WTC11 (cell line): ENCODE results near the gene FRMD4A. TPM values are rescaled to one million over a fixed set of nuclear protein-coding genes. Genes with fewer than 3 reads are reported as not detected.
A peak's percentile ranks its signal among the peaks of the same experiment; 100 is the strongest.

Experiments
- ATAC-seq: fragments of 200-7000 bp; cut with Tn5 transposase; 2 replicates; pipeline ENCODE4 v1.10.0; 2021; ENCODE audit warnings: mild to moderate bottlenecking, moderate library complexity
- CTCF ChIA-PET: fragments of 300-600 bp; sonication (Branson Sonifier 250); formaldehyde crosslinking; loops from one replicate; lab custom pipeline; 2021; ENCODE audit warnings: antibody characterized with exemption; lab: Charles Lee
- POLR2A ChIA-PET: fragments of 350-600 bp; sonication (Branson Sonifier 250); formaldehyde crosslinking; loops from one replicate; lab custom pipeline; 2021; ENCODE audit warnings: antibody characterized with exemption; lab: Charles Lee
- DNase-seq: peaks from one replicate; pipeline ENCODE4 v3.0.0; 2021; ENCODE audit warnings: low spot score
- H3K27ac Mint-ChIP-seq: 2 replicates; pipeline ENCODE4 v1.8.0; 2021; ENCODE audit warnings: mixed read lengths
- H3K27me3 Mint-ChIP-seq: 2 replicates; pipeline ENCODE4 v1.8.0; 2021; ENCODE audit warnings: low read depth, mild to moderate bottlenecking, moderate library complexity, mixed read lengths
- H3K36me3 Mint-ChIP-seq: 2 replicates; pipeline ENCODE4 v1.8.0; 2021; ENCODE audit warnings: mixed read lengths
- H3K4me1 Mint-ChIP-seq: 2 replicates; pipeline ENCODE4 v1.8.0; 2022; ENCODE audit warnings: mixed read lengths
- H3K4me3 Mint-ChIP-seq: 2 replicates; pipeline ENCODE4 v1.8.0; 2021; ENCODE audit warnings: mild to moderate bottlenecking, moderate library complexity, mixed read lengths
- H3K9me3 Mint-ChIP-seq: 2 replicates; pipeline ENCODE4 v1.8.0; 2021; ENCODE audit warnings: mixed read lengths
- ATF1 ChIP-seq: sonication (generic); formaldehyde crosslinking; IDR thresholded peaks from 2 replicates; pipeline ENCODE4 v1.8.1; 2023; ENCODE audit warnings: mild to moderate bottlenecking, moderate library complexity, missing genetic modification reagents
- ELF4 ChIP-seq: sonication (generic); formaldehyde crosslinking; IDR thresholded peaks from 2 replicates; pipeline ENCODE4 v1.8.1; 2022; ENCODE audit warnings: low read depth, mild to moderate bottlenecking, moderate library complexity, missing genetic modification reagents
- GRHL2 ChIP-seq: fragments of 250-450 bp; sonication (Bioruptor Pico); IDR thresholded peaks from 2 replicates; pipeline ENCODE4 v1.8.0; 2022; ENCODE audit warnings: mild to moderate bottlenecking, moderate library complexity; ENCODE audit not compliant: insufficient replicate concordance, severe bottlenecking
- GTF2I ChIP-seq: fragments of 250-450 bp; sonication (Bioruptor Pico); conservative IDR thresholded peaks from 2 replicates; pipeline ENCODE4 v1.4.0; 2021; ENCODE audit warnings: mild to moderate bottlenecking
- IRF2 ChIP-seq: sonication (generic); formaldehyde crosslinking; IDR thresholded peaks from 2 replicates; pipeline ENCODE4 v1.8.0; 2022; ENCODE audit warnings: low read depth, missing genetic modification reagents, borderline replicate concordance
- KAT7 ChIP-seq: sonication (generic); formaldehyde crosslinking; IDR thresholded peaks from 2 replicates; pipeline ENCODE4 v1.8.1; 2023; ENCODE audit warnings: missing genetic modification reagents, mild to moderate bottlenecking, borderline replicate concordance
- MYBL2 ChIP-seq: sonication (generic); formaldehyde crosslinking; IDR thresholded peaks from 2 replicates; pipeline ENCODE4 v1.8.1; 2023; ENCODE audit warnings: mild to moderate bottlenecking, moderate library complexity, missing genetic modification reagents
- NFATC4 ChIP-seq: fragments of 250-450 bp; sonication (Bioruptor Pico); IDR thresholded peaks from 2 replicates; pipeline ENCODE4 v1.9.0; 2021; ENCODE audit warnings: mild to moderate bottlenecking
- NFYB ChIP-seq: sonication (generic); formaldehyde crosslinking; conservative IDR thresholded peaks from 2 replicates; pipeline ENCODE4 v1.8.0; 2022; ENCODE audit warnings: low read depth, missing genetic modification reagents
- NR1H2 ChIP-seq: sonication (generic); formaldehyde crosslinking; IDR thresholded peaks from 2 replicates; pipeline ENCODE4 v1.9.0; 2021; ENCODE audit warnings: mild to moderate bottlenecking, moderate library complexity, missing genetic modification reagents
- NR3C1 ChIP-seq: sonication (generic); formaldehyde crosslinking; conservative IDR thresholded peaks from 2 replicates; pipeline ENCODE4 v1.8.1; 2023; ENCODE audit warnings: low read depth, mild to moderate bottlenecking, missing genetic modification reagents
- SMAD3 ChIP-seq: sonication (generic); formaldehyde crosslinking; IDR thresholded peaks from 2 replicates; pipeline ENCODE4 v1.8.0; 2022; ENCODE audit warnings: missing genetic modification reagents, mild to moderate bottlenecking, borderline replicate concordance
- TP53 ChIP-seq: sonication (generic); formaldehyde crosslinking; IDR thresholded peaks from 2 replicates; pipeline ENCODE4 v1.8.1; 2023; ENCODE audit warnings: mild to moderate bottlenecking, missing genetic modification reagents
- ZNF138 ChIP-seq: sonication (generic); formaldehyde crosslinking; conservative IDR thresholded peaks from 2 replicates; pipeline ENCODE4 v1.8.1; 2022; ENCODE audit warnings: mild to moderate bottlenecking, moderate library complexity, missing genetic modification reagents
- ZNF263 ChIP-seq: sonication (generic); formaldehyde crosslinking; IDR thresholded peaks from 2 replicates; pipeline ENCODE4 v1.8.1; 2022; ENCODE audit warnings: low read depth, mild to moderate bottlenecking, moderate library complexity, missing genetic modification reagents
- ZNF317 ChIP-seq: sonication (generic); formaldehyde crosslinking; IDR thresholded peaks from 2 replicates; pipeline ENCODE4 v1.8.1; 2023; ENCODE audit warnings: low read depth, mild to moderate bottlenecking, moderate library complexity, missing genetic modification reagents, borderline replicate concordance
- total RNA-seq: library from RNA; stranded (reverse); gene quantifications from 3 replicates; pipeline ENCODE4 v1.2.3, GENCODE V29; 2021
- TF ChIP-seq, protein P1 (sequence below): fragments of 250-450 bp; sonication (Bioruptor Pico); IDR thresholded peaks from 2 replicates; pipeline ENCODE4 v1.9.0; 2021; ENCODE audit warnings: moderate library complexity, mild to moderate bottlenecking, inconsistent platforms, borderline replicate concordance
- TF ChIP-seq, protein P2 (sequence below): sonication (generic); formaldehyde crosslinking; IDR thresholded peaks from 2 replicates; pipeline ENCODE4 v1.8.1; 2023; ENCODE audit warnings: mild to moderate bottlenecking, missing genetic modification reagents, moderate library complexity
- TF ChIP-seq, protein P3 (sequence below): sonication (generic); formaldehyde crosslinking; IDR thresholded peaks from 2 replicates; pipeline ENCODE4 v1.8.0; 2022; ENCODE audit warnings: mild to moderate bottlenecking, missing genetic modification reagents
- TF ChIP-seq, protein P4 (sequence below): sonication (generic); formaldehyde crosslinking; IDR thresholded peaks from 2 replicates; pipeline ENCODE4 v1.8.1; 2023; ENCODE audit warnings: mild to moderate bottlenecking, missing genetic modification reagents, borderline replicate concordance
- TF ChIP-seq, protein P5 (sequence below): sonication (generic); formaldehyde crosslinking; IDR thresholded peaks from 2 replicates; pipeline ENCODE4 v1.8.1; 2022; ENCODE audit warnings: mild to moderate bottlenecking, moderate library complexity, missing genetic modification reagents

The FRMD4A gene
- total RNA-seq, 1 experiment from 2014 or later, result 35.5 TPM

DNA sequence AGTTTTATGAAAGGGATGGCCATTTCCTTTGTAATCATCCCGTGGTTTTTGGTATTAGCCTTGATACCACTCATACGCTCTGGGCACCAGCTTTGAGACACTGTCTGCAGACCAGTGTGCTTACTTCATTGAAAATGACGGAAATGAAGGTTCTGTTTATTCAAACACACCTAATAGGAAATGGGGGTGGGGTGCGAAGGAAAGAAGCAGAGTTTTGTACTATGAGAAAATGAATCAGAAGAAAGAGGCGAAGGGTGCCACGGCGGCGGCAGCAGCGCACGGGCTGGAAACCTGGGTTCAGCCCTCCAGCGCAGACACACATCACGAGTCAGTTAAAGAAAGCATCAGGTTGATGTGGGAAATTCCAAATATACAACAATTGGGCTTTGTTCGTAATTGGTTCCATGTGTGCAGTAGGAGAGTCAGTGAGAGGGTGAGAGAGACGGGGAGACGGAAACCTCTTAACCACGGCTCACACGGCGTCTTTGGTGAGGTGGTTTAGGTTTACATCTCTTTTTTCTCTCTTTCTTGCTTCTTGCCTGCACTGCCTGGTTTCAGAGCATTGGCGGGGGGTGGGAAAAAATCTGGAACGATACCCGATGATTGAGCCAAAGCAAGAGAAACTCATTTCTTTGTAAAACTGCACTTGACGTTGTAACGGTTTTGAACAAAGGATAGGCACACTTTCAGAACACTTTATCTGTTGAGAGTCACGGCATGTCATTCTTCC is 321.2 kb downstream of the FRMD4A start:
- DNase-seq, result no peak
- CTCF ChIA-PET, result interaction anchor here (0.9 to 1.0 kb wide), 2 partner anchors 23 to 85 kb away, joined by 3 to 4 read pairs; no protein-coding TSS in a partner anchor
- Mint-ChIP-seq H3K4me1 (peaks cover 49% of the 10 kb centered on the region), H3K27me3 (no peaks in the 10 kb centered on the region), H3K4me3 (no peak overlapping the region; the same call in 1 of the 2 replicates), H3K36me3 (no peaks in the 10 kb centered on the region), H3K27ac (peak overlapping the region; percentile 68), H3K9me3 (no peaks in the 10 kb centered on the region)
- POLR2A ChIA-PET, result no interaction called here
- no peak; the same call in 1 of the 2 replicates for ATAC-seq
- TF ChIP-seq, protein P1, sequence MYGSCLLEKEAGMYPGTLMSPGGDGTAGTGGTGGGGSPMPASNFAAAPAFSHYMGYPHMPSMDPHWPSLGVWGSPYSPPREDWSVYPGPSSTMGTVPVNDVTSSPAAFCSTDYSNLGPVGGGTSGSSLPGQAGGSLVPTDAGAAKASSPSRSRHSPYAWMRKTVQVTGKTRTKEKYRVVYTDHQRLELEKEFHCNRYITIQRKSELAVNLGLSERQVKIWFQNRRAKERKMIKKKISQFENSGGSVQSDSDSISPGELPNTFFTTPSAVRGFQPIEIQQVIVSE (CRISPR knock-in tag), result no peak
- TF ChIP-seq ZNF317 (CRISPR knock-in tag), result no peak
- no peak for TF ChIP-seq MYBL2 (CRISPR knock-in tag)
- TF ChIP-seq, all 79 proteins: peak for 0

DNA sequence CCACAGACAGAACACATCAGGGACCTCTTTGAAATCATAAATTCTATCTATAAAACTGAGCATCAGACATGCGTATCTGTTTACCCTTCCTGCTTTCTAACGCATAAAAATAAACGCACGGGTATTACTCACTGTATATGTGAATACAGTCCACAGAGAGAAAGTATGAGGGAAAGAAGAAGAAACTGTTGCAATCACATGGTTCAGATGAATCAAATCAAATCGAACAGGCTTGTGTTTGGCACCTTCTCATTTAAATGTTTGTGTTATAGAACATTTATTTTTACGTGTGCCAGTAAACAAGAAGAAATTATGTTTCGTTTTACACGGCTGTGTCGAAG is 322.0 kb downstream of the FRMD4A start:
- Mint-ChIP-seq H3K4me3 (no peak overlapping the region), H3K27me3 (no peaks in the 10 kb centered on the region), H3K36me3 (no peaks in the 10 kb centered on the region), H3K4me1 (peaks cover 49% of the 10 kb centered on the region), H3K27ac (peak overlapping the region; percentile 15; the same call in 1 of the 2 replicates), H3K9me3 (no peaks in the 10 kb centered on the region)
- CTCF ChIA-PET, result no interaction called here
- DNase-seq (no peak), ATAC-seq (no peak)
- POLR2A ChIA-PET, result no interaction called here
- TF ChIP-seq, protein P2, sequence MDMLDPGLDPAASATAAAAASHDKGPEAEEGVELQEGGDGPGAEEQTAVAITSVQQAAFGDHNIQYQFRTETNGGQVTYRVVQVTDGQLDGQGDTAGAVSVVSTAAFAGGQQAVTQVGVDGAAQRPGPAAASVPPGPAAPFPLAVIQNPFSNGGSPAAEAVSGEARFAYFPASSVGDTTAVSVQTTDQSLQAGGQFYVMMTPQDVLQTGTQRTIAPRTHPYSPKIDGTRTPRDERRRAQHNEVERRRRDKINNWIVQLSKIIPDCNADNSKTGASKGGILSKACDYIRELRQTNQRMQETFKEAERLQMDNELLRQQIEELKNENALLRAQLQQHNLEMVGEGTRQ, result no peak
- no peak for TF ChIP-seq NFATC4
- TF ChIP-seq, protein P1 (CRISPR knock-in tag), result no peak
- no peak for TF ChIP-seq NR1H2 (CRISPR knock-in tag)

DNA sequence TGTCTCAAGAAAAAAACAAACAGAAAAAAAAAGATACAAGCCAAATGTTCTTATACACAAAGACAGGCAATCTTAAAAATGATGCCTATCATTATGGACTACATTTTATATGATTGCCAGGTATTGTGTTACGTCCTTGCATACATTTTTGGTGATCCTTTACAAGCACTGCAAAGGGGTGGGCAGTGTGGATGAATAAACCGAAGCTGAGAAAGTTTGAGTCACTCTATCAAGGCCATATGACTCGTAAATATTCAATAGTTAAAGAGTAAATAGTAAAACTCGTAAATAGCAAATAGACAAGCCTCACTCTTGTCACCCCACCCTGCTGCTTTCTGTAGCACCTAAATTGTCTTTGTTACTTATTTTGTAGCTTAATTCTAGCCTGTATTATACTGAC is 326.2 kb downstream of the FRMD4A start:
- no peak overlapping the region for H3K4me3 Mint-ChIP-seq
- no peaks in the 10 kb centered on the region for H3K9me3 Mint-ChIP-seq
- no peaks in the 10 kb centered on the region for H3K36me3 Mint-ChIP-seq
- no peaks in the 10 kb centered on the region for H3K27me3 Mint-ChIP-seq
- H3K27ac Mint-ChIP-seq, result no peak overlapping the region
- ATAC-seq, result no peak
- CTCF ChIA-PET, result no interaction called here
- POLR2A ChIA-PET, result no interaction called here
- H3K4me1 Mint-ChIP-seq, result peaks cover 44% of the 10 kb centered on the region
- DNase-seq, result no peak
- TF ChIP-seq ELF4 (CRISPR knock-in tag) (no peak), NR3C1 (CRISPR knock-in tag) (no peak), GTF2I (no peak), SMAD3 (CRISPR knock-in tag) (no peak), GRHL2 (CRISPR knock-in tag) (no peak), ATF1 (CRISPR knock-in tag) (no peak), NFYB (CRISPR knock-in tag) (no peak), TP53 (CRISPR knock-in tag) (no peak), ZNF138 (CRISPR knock-in tag) (no peak), IRF2 (CRISPR knock-in tag) (no peak), ZNF263 (no peak), KAT7 (CRISPR knock-in tag) (no peak)
- TF ChIP-seq, protein P3, sequence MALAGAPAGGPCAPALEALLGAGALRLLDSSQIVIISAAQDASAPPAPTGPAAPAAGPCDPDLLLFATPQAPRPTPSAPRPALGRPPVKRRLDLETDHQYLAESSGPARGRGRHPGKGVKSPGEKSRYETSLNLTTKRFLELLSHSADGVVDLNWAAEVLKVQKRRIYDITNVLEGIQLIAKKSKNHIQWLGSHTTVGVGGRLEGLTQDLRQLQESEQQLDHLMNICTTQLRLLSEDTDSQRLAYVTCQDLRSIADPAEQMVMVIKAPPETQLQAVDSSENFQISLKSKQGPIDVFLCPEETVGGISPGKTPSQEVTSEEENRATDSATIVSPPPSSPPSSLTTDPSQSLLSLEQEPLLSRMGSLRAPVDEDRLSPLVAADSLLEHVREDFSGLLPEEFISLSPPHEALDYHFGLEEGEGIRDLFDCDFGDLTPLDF (CRISPR knock-in tag), result no peak
- TF ChIP-seq, protein P4, sequence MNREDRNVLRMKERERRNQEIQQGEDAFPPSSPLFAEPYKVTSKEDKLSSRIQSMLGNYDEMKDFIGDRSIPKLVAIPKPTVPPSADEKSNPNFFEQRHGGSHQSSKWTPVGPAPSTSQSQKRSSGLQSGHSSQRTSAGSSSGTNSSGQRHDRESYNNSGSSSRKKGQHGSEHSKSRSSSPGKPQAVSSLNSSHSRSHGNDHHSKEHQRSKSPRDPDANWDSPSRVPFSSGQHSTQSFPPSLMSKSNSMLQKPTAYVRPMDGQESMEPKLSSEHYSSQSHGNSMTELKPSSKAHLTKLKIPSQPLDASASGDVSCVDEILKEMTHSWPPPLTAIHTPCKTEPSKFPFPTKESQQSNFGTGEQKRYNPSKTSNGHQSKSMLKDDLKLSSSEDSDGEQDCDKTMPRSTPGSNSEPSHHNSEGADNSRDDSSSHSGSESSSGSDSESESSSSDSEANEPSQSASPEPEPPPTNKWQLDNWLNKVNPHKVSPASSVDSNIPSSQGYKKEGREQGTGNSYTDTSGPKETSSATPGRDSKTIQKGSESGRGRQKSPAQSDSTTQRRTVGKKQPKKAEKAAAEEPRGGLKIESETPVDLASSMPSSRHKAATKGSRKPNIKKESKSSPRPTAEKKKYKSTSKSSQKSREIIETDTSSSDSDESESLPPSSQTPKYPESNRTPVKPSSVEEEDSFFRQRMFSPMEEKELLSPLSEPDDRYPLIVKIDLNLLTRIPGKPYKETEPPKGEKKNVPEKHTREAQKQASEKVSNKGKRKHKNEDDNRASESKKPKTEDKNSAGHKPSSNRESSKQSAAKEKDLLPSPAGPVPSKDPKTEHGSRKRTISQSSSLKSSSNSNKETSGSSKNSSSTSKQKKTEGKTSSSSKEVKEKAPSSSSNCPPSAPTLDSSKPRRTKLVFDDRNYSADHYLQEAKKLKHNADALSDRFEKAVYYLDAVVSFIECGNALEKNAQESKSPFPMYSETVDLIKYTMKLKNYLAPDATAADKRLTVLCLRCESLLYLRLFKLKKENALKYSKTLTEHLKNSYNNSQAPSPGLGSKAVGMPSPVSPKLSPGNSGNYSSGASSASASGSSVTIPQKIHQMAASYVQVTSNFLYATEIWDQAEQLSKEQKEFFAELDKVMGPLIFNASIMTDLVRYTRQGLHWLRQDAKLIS (CRISPR knock-in tag), result no peak
- TF ChIP-seq, protein P5, sequence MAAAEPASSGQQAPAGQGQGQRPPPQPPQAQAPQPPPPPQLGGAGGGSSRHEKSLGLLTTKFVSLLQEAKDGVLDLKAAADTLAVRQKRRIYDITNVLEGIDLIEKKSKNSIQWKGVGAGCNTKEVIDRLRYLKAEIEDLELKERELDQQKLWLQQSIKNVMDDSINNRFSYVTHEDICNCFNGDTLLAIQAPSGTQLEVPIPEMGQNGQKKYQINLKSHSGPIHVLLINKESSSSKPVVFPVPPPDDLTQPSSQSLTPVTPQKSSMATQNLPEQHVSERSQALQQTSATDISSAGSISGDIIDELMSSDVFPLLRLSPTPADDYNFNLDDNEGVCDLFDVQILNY, result no peak
